Panc1 (cell line): ENCODE measurements around the gene ZBTB25. TPM values are rescaled to one million over a fixed set of nuclear protein-coding genes. Genes with fewer than 3 reads are reported as not detected.

Experiments
- ATAC-seq: fragments of 200-7000 bp; cut with Tn5 transposase; 2 replicates; pipeline ENCODE4 v1.9.1; 2020; ENCODE audit warnings: mild to moderate bottlenecking, moderate library complexity
- BruUV-seq: library from RNA; stranded (reverse); fragments of 400-500 nt; replicated peaks from 2 replicates; lab custom pipeline; 2021; lab: Mats Ljungman, UMichigan
- CTCF ChIA-PET: fragments of 300-600 bp; sonication (Branson Sonifier 250); formaldehyde crosslinking; loops from one replicate; lab custom pipeline; 2022; ENCODE audit warnings: antibody characterized with exemption; lab: Charles Lee
- POLR2A ChIA-PET: fragments of 300-600 bp; sonication (Branson Sonifier 250); formaldehyde crosslinking; loops from one replicate; lab custom pipeline; 2022; ENCODE audit warnings: antibody characterized with exemption; lab: Charles Lee
- DNase-seq: peaks from one replicate; pipeline ENCODE4 v3.0.0-alpha.2; 2010; ENCODE audit warnings: low read depth, low spot score
- H3K27ac ChIP-seq: 2 replicates; pipeline ENCODE4 v1.5.1; 2011; ENCODE audit warnings: mild to moderate bottlenecking, low read length, inconsistent platforms
- H3K27me3 ChIP-seq: fragments of 200-500 bp; sonication (Bioruptor generic); 2 replicates; pipeline ENCODE4 v1.6.0; 2014; ENCODE audit warnings: low read length, inconsistent platforms; ENCODE audit not compliant: control insufficient read depth, insufficient read depth
- H3K36me3 ChIP-seq: fragments of 200-500 bp; sonication (Bioruptor generic); 2 replicates; pipeline ENCODE4 v1.5.1; 2014; ENCODE audit warnings: inconsistent platforms, mild to moderate bottlenecking, low read length, moderate library complexity; ENCODE audit not compliant: control insufficient read depth, insufficient read depth
- H3K4me1 ChIP-seq: 2 replicates; pipeline ENCODE4 v1.5.1; 2011; ENCODE audit warnings: inconsistent platforms, mild to moderate bottlenecking, low read length, moderate library complexity; ENCODE audit not compliant: control insufficient read depth, insufficient read depth
- H3K4me3 ChIP-seq, 2 experiments: 2 replicates each; pipeline ENCODE4 v1.5.1; 2011 to 2012; ENCODE audit warnings: low read depth in 2 of 2, low read length in 2 of 2, mild to moderate bottlenecking in 2 of 2, inconsistent platforms in 1 of 2, moderate library complexity in 1 of 2
- H3K9me3 ChIP-seq: fragments of 200-500 bp; sonication (Bioruptor generic); 2 replicates; pipeline ENCODE4 v1.5.1; 2014; ENCODE audit warnings: low read depth, mild to moderate bottlenecking, inconsistent platforms, low read length, moderate library complexity; ENCODE audit not compliant: control insufficient read depth, insufficient read depth
- CTCF ChIP-seq: fragments of 450-650 bp; IDR thresholded peaks from 2 replicates; pipeline ENCODE4 v1.5.1; 2017; ENCODE audit warnings: mild to moderate bottlenecking
- POLR2AphosphoS5 ChIP-seq: IDR thresholded peaks from 2 replicates; pipeline ENCODE4 v1.6.1; 2012; ENCODE audit warnings: mild to moderate bottlenecking, low read depth, low read length, moderate library complexity
- REST ChIP-seq, 2 experiments: IDR thresholded peaks; 2 replicates each; pipeline ENCODE4 v1.6.1; 2011 to 2012; ENCODE audit warnings: low read depth in 2 of 2, control low read depth in 1 of 2, low read length in 1 of 2, mild to moderate bottlenecking in 1 of 2, moderate library complexity in 1 of 2; ENCODE audit not compliant: insufficient read depth in 1 of 2
- SIN3A ChIP-seq: IDR thresholded peaks from 2 replicates; pipeline ENCODE4 v1.6.1; 2012; ENCODE audit warnings: low read depth, mild to moderate bottlenecking, low read length, moderate library complexity, borderline replicate concordance; ENCODE audit not compliant: insufficient read depth
- TCF7L2 ChIP-seq: IDR thresholded peaks from 2 replicates; pipeline ENCODE4 v1.6.1; 2011; ENCODE audit warnings: mild to moderate bottlenecking, low read depth, low read length, inconsistent platforms
- in situ Hi-C: cut with HindIII; loops from 2 replicates; pipeline ENCODE4 v1.10.0; 2016; ENCODE audit warnings: low sequenced_read_pairs, low pct_unique_long_range_greater_than_20kb
- intact Hi-C: fragments of 100-400 bp; cut with micrococcal nuclease; formaldehyde crosslinking; loops from one replicate; pipeline ENCODE4 v1.10.0; 2022; ENCODE audit not compliant: unreplicated experiment
- total RNA-seq: library from RNA; stranded (reverse); gene quantifications from one replicate; pipeline ENCODE4 v1.2.1, GENCODE V29; 2021; ENCODE audit not compliant: unreplicated experiment

The ZBTB25 gene
- total RNA-seq, 1 experiment from 2014 or later = 9.0 TPM

- intact Hi-C loops (loop anchor here (10.0 kb wide), 1 partner anchor 134 kb away; no protein-coding TSS in a partner anchor), in situ Hi-C loops (no loop called here)
- no peak for ATAC-seq
- Histone ChIP-seq H3K27ac (no peak overlapping the region), H3K9me3 (no peaks in the 10 kb centered on the region), H3K27me3 (no peaks in the 10 kb centered on the region), H3K36me3 (no peaks in the 10 kb centered on the region), H3K4me3 (no peak overlapping the region), H3K4me1 (no peaks in the 10 kb centered on the region)
- BruUV-seq = no TSS peak
- TF ChIP-seq TCF7L2 (no peak), CTCF (peak; percentile 30; the same call in 1 of the 2 replicates), SIN3A (no peak)
- no peak for DNase-seq
- ChIA-PET POLR2A (no interaction called here), CTCF (no interaction called here)
Measured at GRCh38 chr14:64478634-64479250, 24.9 kb downstream of the ZBTB25 start.

- no peak for TF ChIP-seq REST (IDR thresholded peaks at IDR 0.05; ENCODE audit: insufficient read depth in 1 of 2, low read depth in 2 of 2, low read length in 1 of 2)
- no peak for TF ChIP-seq CTCF
- TF ChIP-seq POLR2AphosphoS5 = no peak
- TF ChIP-seq TCF7L2 = no peak
- no peak for TF ChIP-seq SIN3A
- no TSS peak for BruUV-seq
- DNase-seq (no peak), ATAC-seq (no peak)
- Histone ChIP-seq H3K36me3 (no peaks in the 10 kb centered on the region), H3K4me1 (no peaks in the 10 kb centered on the region), H3K4me3 (no peak overlapping the region), H3K27ac (no peak overlapping the region), H3K9me3 (no peaks in the 10 kb centered on the region), H3K27me3 (no peaks in the 10 kb centered on the region)
- intact Hi-C loops = loop anchor here (10.0 kb wide), 1 partner anchor 132 kb away; no protein-coding TSS in a partner anchor
- in situ Hi-C loops = no loop called here
- CTCF ChIA-PET = no interaction called here
- POLR2A ChIA-PET = interaction anchor here (0.7 kb wide), 1 partner anchor 46 kb away, joined by 6 read pairs; no protein-coding TSS in a partner anchor
Measured at GRCh38 chr14:64476438-64476837, 27.2 kb downstream of the ZBTB25 start.
